Vagina (tissue), 2 donors: ENCODE results near the gene DOCK2.

Experiments used
- CTCF ChIP-seq, 3 experiments: fragments of 450-650 bp in 2 of 3; fragments of 200-600 bp in 1 of 3; sonication (generic) in 1 of 3; IDR thresholded peaks; one replicate each; pipeline ENCODE4 v1.5.1; 2017 to 2019; ENCODE audit warnings: antibody characterized with exemption in 3 of 3, mild to moderate bottlenecking in 2 of 3, moderate library complexity in 2 of 3
- POLR2A ChIP-seq, 2 donors: fragments of 450-650 bp; IDR thresholded peaks; one replicate each; pipeline ENCODE4 v1.6.1; 2017; ENCODE audit warnings: antibody characterized with exemption in 2 of 2, mild to moderate bottlenecking in 2 of 2, moderate library complexity in 2 of 2
- POLR2AphosphoS5 ChIP-seq, 2 donors: sonication (generic); formaldehyde crosslinking; IDR thresholded peaks; one replicate each; pipeline ENCODE4 v1.9.0; 2017; ENCODE audit warnings: antibody characterized with exemption in 2 of 2, mild to moderate bottlenecking in 2 of 2, low read depth in 1 of 2; ENCODE audit not compliant: insufficient read depth in 1 of 2

DNA sequence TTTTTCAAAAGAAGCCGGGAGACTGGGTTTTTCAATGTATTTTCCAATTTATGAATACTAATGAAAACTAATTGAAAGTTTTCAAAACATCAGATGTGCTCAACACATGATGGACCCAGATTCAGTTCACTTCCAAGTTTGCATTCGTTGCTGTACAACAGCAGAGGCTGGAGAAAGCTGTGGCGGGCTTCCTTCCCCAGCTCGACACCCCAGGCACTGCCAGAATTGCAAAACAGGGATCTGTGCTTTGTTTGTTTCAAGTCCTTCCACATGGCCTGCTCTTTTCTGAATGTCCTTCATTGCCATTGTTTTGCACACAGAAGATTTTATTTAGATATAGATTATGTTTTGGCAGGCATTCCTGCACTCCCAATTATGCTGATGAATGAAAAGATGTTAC lies 373.5 kb downstream of the DOCK2 start:
- TF ChIP-seq CTCF (IDR thresholded peaks at IDR 0.05), result no peak
- no peak for TF ChIP-seq POLR2A (IDR thresholded peaks at IDR 0.05)
- TF ChIP-seq POLR2AphosphoS5 (IDR thresholded peaks at IDR 0.05; ENCODE audit: insufficient read depth in 1 of 2, low read depth in 1 of 2), result no peak
